Fibroblast of skin of right quadriceps (primary cell): ENCODE results near the gene MPPED2.

Experiments
- DNase-seq: peaks from one replicate; pipeline ENCODE4 v3.0.0-alpha.2; 2013

Gene MPPED2, protein sequence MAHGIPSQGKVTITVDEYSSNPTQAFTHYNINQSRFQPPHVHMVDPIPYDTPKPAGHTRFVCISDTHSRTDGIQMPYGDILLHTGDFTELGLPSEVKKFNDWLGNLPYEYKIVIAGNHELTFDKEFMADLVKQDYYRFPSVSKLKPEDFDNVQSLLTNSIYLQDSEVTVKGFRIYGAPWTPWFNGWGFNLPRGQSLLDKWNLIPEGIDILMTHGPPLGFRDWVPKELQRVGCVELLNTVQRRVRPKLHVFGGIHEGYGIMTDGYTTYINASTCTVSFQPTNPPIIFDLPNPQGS

DNA sequence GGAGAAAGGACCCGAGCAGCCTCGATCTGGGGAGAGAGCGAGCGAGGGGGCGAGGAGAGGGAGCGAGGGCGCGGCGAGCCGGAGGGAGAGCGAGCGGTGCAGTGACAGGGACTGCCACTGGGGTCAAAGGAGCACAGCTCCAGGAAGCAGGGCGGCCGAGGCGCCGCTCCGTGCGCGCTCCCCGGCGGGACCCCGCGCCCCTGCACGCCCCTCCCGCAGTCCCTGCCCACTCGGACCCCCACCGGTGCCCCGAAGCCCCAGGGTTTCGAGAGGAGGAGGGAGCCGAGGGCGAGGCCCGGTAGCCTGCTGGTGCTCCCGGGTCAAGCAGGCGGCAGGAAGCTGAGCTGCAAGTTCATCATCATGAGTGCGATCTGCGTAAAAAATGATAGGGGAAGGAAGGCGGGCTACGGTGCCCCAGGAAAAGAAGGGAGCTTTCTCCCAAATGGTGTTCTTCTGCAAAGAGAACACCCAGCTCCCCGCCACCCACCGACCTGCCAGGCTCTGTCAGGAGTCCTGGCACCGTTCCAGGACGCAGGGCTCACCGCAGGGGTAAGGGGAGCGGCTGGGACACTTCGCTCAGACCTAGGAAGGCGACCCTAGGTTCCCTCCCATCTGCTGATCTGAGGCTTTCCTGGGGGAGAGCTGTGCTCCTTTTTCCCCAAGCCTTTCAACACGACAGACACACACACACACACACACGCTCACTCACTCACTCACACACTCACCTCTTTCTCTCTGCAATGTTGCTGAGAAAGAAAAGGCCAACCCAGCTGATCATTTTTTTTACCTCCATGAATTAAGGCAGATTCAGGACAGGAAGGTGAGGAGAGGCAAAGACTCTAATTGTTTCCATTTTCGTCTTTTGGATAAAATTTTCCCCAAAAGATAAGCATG is at the start of gene MPPED2:
Gene MPPED2 (minus strand): TSS at position 103 of the 894 bp plus-strand sequence. CDS start 5,980 bp downstream, outside the sequence.
- DNase-seq, result no peak

DNA sequence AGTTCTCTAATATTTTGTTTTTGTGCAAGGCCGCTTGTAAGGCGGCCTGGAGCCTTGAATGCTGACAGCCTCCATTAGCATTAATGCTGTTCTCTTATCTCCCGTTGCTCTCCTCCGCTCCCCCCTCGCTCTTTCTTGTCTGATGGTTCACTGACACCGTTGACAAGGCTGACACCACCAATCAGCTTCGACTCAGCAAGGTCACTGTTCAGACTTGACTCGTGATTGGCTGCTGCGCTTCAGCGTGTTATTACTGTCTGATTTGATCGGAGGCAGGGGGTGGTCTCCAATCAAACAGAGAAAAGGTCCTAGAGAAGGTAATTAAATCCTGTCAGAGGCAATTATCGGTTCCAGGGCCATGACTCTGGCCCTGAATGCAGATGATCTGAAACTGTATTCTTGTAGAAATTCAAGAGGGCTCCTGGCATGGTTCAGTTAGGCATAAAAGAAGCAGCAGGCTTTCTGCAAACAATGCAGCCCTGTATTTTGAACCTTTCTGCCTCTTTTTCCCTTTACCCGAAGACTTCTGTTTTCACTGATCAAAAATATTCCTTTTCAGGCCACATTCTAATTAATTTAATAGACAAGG is 49.3 kb upstream of the MPPED2 start:
- DNase-seq, result peak; percentile 27

DNA sequence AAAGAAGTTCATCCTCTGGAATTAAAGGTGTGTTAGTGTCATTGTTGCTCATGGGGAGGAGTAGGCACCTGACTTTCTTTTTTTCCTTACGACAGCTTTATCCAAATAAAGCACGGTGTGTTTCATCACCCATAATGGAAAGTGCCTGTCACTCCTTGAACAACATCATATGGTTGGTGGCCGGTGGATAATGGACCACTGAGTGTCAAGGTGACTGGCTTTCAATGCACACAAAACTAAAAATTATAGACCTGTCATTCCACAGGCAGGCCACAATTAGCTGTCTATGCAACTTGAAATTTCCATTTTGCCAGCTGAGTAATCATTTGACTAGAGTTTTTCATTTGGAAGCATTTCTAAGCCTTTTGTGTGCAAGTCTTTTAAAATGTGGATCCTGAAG is 45.0 kb upstream of the MPPED2 start:
- no peak for DNase-seq

GRCh38 chr11:30619767-30620166 is 33.6 kb upstream of the MPPED2 start:
- no peak for DNase-seq

DNA sequence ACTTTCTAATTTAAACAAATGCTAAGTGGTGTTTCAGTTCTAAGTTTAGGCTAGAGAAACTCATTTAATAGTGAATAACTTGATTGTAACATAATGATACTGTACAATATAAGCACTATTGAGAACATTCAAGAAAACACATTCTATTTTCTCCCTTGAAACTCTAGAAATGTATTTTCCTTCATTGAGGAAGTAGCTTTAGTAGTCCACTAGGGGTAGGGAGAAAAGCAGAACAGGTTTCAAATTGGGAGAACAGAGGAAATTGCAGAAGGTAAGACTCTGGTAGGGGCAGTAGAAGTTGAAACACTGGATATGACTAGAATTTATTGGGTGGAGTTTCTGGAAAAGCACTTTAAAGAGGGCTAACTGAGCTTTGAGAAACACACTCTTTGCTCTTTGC is 31.6 kb upstream of the MPPED2 start:
- no peak for DNase-seq

DNA sequence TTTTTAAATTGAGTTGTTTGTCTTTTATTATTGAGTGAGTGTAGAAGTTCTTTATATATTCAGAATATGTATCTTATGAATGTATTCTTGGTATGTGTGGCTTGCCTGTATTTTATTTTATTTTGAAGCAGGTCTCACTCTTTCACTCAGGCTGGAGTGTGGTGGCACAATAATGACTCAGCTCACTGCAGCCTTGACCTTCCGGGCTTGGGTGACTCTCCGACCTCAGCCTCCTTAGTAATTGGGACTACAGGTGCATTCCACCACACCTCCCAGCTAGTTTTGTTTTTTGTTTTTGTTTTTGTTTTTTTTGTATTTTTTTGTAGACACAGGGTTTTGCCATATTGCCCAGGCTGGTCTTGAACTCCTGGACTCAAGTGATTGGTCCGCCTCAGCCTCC is 24.5 kb upstream of the MPPED2 start:
- no peak for DNase-seq

DNA sequence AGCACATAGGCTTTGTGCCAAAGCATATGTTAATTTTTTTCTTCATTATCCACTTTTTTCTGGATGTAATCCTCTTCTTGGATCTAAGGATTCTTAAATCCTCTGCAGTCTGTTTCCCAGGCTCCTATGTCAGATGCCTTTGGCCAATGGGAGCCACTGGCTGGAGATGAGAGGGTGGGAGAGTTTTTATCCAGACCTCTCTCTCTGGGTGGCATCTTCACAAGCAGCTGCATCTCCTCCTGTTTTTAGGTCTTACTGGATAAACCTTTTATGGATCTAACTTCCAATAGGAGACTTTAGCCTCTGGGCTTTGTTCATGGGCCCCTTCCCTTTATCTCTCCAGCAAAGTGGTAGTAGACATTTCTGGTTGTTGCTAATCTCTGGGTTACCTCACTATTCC is 22.4 kb upstream of the MPPED2 start:
- DNase-seq, result no peak

DNA sequence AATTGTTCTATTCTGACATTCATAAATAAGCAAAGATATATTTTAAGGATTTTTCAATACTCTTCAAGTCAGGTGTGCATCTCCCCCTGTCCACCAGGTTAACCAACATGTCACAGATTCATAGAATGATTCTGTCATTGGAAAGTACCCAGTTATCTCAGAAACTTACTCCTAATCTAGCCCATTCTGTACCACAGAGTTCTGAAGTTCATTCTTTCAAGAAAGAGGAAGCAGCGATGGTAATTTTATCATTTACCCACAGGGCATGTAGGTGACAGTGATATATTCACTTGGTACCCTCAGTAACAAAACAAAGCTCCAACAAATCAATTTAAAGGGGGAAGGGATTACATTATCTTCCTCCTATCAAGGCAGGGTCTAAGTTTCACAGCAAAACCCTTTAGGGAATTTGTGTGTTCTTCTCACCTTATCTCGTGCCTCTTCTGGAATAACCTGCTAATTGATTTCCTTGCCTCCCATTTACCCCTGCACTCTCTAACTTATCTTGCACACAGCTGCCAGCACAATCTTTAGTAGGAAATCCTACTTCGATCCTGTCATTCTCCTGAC is 19.0 kb upstream of the MPPED2 start:
- no peak for DNase-seq

- no peak for DNase-seq
These were observed 17.2 kb upstream of the MPPED2 start for GRCh38 chr11:30603357-30603756.

- DNase-seq, result no peak
These were observed 10.7 kb upstream of the MPPED2 start for GRCh38 chr11:30596832-30597231.

DNA sequence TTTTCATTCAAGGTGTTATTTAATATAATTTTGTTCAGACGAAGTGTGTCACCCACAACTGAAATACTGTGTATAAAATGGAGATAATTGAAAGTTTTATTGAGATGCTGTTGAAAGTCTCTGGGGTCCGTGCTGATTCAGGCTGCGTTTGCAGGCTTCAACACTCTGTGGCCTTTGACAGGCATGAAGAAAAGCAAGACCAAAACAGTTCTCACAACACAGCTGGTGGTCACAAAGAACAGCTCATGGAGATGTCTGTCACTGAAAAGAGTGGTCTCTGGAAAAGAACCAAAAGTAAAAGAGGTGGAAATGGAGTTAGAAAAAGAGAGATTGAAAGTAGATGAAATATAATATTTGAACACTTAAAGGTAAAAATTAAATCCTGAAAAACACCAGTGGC is 9.8 kb upstream of the MPPED2 start:
- DNase-seq, result no peak

- DNase-seq, result no peak
These were observed 8.7 kb upstream of the MPPED2 start for GRCh38 chr11:30594646-30595411.

- no peak for DNase-seq
These were observed 1.2 kb upstream of the MPPED2 start for GRCh38 chr11:30587269-30587812.

GRCh38 chr11:30585892-30586250 is 282 bp downstream of the MPPED2 start:
- DNase-seq, result no peak

DNA sequence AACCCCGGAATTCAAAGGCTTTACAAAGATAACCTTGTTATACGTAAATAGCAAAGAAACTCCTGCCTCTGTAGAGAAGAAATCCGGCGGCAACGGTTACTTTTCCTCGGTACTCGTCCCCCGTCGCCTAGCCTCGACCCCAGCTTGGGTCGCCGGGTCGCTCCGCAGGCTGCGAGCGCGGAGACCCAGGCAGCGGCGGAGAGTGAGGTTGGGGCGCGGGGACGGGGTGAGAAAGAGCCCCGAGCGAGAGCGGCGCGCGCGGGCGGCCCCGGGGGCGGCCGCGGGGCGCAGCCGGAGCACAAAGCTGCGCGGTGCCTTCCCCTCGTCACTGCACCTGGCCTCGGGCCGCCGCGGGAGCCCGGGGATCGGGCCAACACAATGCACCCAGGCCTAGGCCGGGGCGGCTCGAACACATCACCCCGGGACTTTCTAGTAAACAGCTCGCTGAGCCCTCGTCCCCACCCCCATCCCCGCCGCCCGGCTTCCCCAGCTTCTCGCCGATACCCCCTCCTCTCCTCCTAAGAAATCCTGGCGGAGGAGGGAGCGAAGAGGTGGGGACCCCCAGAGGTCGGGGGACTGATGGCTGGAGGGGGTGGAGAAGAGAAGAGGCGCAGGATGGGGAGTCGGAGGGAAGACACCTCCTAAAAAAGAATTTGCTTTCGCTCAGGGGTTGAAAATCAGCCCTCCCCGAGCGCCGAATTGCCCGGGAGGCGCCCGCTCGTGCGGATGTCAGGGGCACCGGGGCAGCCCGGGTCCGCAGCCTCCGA is 845 bp downstream of the MPPED2 start:
- DNase-seq, result no peak

GRCh38 chr11:30583476-30584280 is 2.5 kb downstream of the MPPED2 start:
- no peak for DNase-seq

GRCh38 chr11:30582726-30583125 is 3.4 kb downstream of the MPPED2 start:
- no peak for DNase-seq

DNA sequence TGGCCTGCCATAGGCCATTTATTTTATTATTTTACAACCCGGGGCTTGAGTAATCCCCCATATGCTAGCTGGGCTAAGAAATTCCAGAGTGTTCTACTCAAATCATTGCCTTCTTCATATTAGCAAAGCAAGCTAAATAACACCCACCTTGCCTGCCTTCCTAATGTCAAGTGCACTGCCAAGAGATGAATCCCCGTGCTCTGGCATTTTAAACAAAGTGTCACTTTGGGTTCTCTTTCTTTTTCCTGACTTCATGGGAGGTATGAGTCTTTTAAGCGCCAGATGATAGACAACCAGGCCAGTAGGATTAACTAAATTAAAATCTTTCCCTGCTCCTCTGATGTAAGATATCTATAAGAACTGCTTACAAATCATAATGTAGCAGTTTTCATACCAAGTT is 4.5 kb downstream of the MPPED2 start:
- DNase-seq, result no peak

DNA sequence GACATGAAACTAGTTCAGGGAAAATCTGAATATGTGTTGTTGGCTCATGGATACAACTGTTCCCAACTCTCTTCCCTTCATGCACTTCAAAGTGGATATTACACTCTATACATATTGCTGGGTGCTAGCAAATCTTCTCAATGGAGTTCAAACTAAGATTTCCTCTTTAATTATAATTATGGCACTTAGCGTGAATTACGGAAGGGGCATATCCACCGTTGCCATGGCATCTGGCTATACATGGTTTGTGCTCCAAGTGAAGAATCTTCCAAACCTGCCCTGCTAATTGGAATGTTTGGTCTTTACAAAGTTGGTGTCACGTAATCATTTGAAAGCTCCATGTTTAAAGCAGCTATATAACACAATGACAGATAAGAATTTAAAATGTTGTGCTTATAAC is 5.6 kb downstream of the MPPED2 start:
- DNase-seq, result no peak

DNA sequence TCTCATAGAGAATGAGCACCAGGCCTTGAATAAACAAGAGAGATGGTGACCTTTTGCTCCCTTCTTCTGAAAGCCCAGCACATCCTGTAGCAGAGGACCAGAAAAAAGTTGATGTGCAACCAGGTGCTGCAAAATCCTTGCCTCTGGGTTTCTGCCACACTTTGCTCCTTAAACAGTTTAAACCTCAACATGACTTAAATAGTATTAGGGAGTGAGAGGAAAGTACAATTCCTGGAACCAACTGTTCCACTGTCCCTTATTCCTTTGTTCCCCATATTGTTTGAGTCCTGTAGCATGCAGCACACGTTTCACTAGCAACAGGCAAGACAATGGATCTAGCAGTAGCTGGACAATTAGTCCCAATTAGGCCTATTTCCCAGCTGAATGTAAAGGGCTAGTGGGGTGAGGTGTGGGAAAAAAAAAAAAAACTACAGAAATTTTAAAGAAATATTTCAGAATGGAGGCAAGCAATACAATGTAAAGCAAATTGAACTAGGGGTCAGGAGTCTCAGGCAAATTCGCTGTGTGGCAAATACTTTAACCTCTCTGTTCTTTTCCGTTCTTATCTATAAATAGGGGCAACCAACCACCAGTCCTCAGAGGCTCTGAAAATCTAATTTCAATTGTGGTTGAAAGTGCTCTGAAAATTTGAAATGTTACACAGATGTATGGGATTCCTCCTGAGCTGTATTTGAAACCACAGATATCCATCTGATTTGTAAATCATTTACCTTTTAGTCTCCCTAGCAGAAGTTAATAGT is 6.6 kb downstream of the MPPED2 start:
- DNase-seq, result no peak
